Thyroid gland (tissue), 4 donors: ENCODE data around the gene CCL8.

Source experiments
- CTCF ChIP-seq, 6 experiments: fragments of 200-600 bp in 3 of 6; fragments of 450-650 bp in 3 of 6; sonication (generic) in 3 of 6; IDR thresholded peaks; one replicate each; pipeline ENCODE4 v1.5.1; 2016 to 2019; ENCODE audit warnings: antibody characterized with exemption in 6 of 6, mild to moderate bottlenecking in 2 of 6, inconsistent platforms in 1 of 6, moderate library complexity in 1 of 6
- POLR2A ChIP-seq, 2 donors: fragments of 450-650 bp; IDR thresholded peaks; one replicate each; pipeline ENCODE4 v1.6.1; 2017; ENCODE audit warnings: antibody characterized with exemption in 2 of 2, mild to moderate bottlenecking in 2 of 2, moderate library complexity in 1 of 2

DNA sequence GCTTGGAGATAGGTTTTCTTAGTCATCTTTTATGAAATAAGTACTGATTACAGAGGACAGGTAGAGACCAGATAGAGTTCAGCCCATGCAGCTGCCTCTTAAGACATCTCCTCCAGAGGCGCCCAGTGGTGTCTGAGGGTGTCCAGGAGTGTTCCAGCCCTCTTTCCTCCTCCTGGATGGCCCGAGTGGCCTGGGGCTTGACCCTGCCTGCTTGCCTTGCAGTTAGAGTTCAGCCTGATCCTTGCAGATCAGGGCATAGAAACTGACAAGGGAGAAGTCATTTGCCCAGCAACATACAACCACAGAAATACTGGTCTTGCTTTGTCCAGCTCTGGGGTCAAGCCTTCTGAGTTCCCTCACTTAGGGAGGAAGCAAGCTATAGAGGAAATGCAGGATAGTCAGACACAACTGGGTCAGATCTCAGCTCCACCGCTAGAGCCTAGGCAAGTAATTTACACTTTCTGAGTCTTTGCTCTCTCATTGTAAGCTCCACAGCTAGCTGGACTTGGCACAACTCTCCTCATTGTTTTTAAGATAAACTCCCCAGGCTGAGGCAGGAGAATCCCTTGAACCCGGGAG, 47.4 kb downstream of the CCL8 start:
- TF ChIP-seq CTCF (IDR thresholded peaks at IDR 0.05): no peak
- TF ChIP-seq POLR2A (IDR thresholded peaks at IDR 0.05): no peak
